HepG2 (cell line): ENCODE results near the gene MAGI1. TPM values are rescaled to one million over a fixed set of nuclear protein-coding genes. Genes with fewer than 3 reads are reported as not detected.

ENCODE experiments used
- ASH2L ChIP-seq: fragments of 300-600, 200-600 bp; sonication (generic); IDR thresholded peaks from 2 replicates; pipeline ENCODE4 v1.7.0; 2017; ENCODE audit warnings: low read depth, mild to moderate bottlenecking, moderate library complexity, mixed read lengths, low read length; ENCODE audit not compliant: insufficient read length
- BRD4 ChIP-seq: sonication (generic); formaldehyde crosslinking; IDR thresholded peaks from 2 replicates; pipeline ENCODE4 v1.4.0; 2020; ENCODE audit warnings: missing genetic modification reagents
- CCAR2 ChIP-seq: fragments of 200-400 bp; formaldehyde crosslinking; optimal IDR thresholded peaks from 2 replicates; pipeline ENCODE3; 2018; ENCODE audit warnings: low read depth, mild to moderate bottlenecking, low read length, moderate library complexity
- FIP1L1 ChIP-seq: fragments of 200-400 bp; formaldehyde crosslinking; IDR thresholded peaks from 2 replicates; pipeline ENCODE4 v1.6.1; 2018; ENCODE audit warnings: low read depth, mild to moderate bottlenecking, low read length, moderate library complexity, borderline replicate concordance; ENCODE audit not compliant: insufficient read depth
- FOXA1 ChIP-seq, 2 experiments: fragments of 450-650 bp in 1 of 2; sonication (generic) in 1 of 2; formaldehyde crosslinking in 1 of 2; IDR thresholded peaks; 2 replicates each; pipeline versions ENCODE4 v1.4.0 to v1.6.1; 2016 to 2020; ENCODE audit warnings: missing genetic modification reagents in 1 of 2
- JUND ChIP-seq: sonication (generic); formaldehyde crosslinking; IDR thresholded peaks from 2 replicates; pipeline ENCODE4 v1.8.0; 2022; ENCODE audit warnings: mild to moderate bottlenecking, missing genetic modification reagents
- KDM3A ChIP-seq: IDR thresholded peaks from 2 replicates; pipeline ENCODE4 v1.6.1; 2018; ENCODE audit warnings: low read depth, missing compliant biosample characterization
- KMT2A ChIP-seq: sonication (generic); formaldehyde crosslinking; IDR thresholded peaks from 2 replicates; pipeline ENCODE4 v1.4.0; 2020; ENCODE audit warnings: missing genetic modification reagents
- SALL1 ChIP-seq: sonication (generic); formaldehyde crosslinking; IDR thresholded peaks from 2 replicates; pipeline ENCODE4 v1.8.0; 2022; ENCODE audit warnings: mild to moderate bottlenecking, missing genetic modification reagents
- SMYD3 ChIP-seq: sonication (generic); formaldehyde crosslinking; IDR thresholded peaks from 2 replicates; pipeline ENCODE4 v1.8.1; 2023; ENCODE audit warnings: mild to moderate bottlenecking, missing genetic modification reagents
- SP5 ChIP-seq: IDR thresholded peaks from 2 replicates; pipeline ENCODE4 v1.6.1; 2016; ENCODE audit warnings: low read depth, borderline replicate concordance
- TBP ChIP-seq: sonication (generic); formaldehyde crosslinking; IDR thresholded peaks from 2 replicates; pipeline ENCODE4 v1.5.0; 2020; ENCODE audit warnings: missing genetic modification reagents
- ZNF101 ChIP-seq: sonication (generic); formaldehyde crosslinking; IDR thresholded peaks from 2 replicates; pipeline ENCODE4 v1.4.0; 2020; ENCODE audit warnings: mild to moderate bottlenecking, low read depth, missing genetic modification reagents, borderline replicate concordance
- ZNF224 ChIP-seq: sonication (generic); formaldehyde crosslinking; IDR thresholded peaks from 2 replicates; pipeline ENCODE4 v1.5.0; 2020; ENCODE audit warnings: mild to moderate bottlenecking, missing genetic modification reagents
- ZNF501 ChIP-seq: sonication (generic); formaldehyde crosslinking; IDR thresholded peaks from 2 replicates; pipeline ENCODE4 v1.5.1; 2020; ENCODE audit warnings: mild to moderate bottlenecking, moderate library complexity, missing genetic modification reagents
- ZNF780A ChIP-seq: sonication (generic); formaldehyde crosslinking; IDR thresholded peaks from 2 replicates; pipeline ENCODE4 v1.8.0; 2022; ENCODE audit warnings: mild to moderate bottlenecking, missing genetic modification reagents, moderate library complexity
- polyA plus RNA-seq, 8 experiments: library from polyadenylated mRNA; depleted of rRNA in 3 of 8; stranded (reverse) in 7 of 8; unstranded in 1 of 8; fragments of >200 nt; fragmentation: Illumina TruSeq in 4 of 8; extraction: Trizol in 4 of 8; gene quantifications; 2 replicates each; pipeline versions ENCODE4 v1.2.1 to v1.2.3, GENCODE V29; 2011 to 2016; ENCODE audit warnings: low read depth in 4 of 8, missing spikeins in 1 of 8, mixed read lengths in 1 of 8; ENCODE audit not compliant: insufficient read depth in 1 of 8
- total RNA-seq, 5 experiments: library from RNA; depleted of rRNA; stranded (reverse); fragments of >200 nt; fragmentation: Illumina TruSeq; extraction: Trizol; gene quantifications; 2 replicates each; pipeline ENCODE4 v1.2.3, GENCODE V29; 2016; ENCODE audit warnings: low read depth in 1 of 5
- TF ChIP-seq, protein P1 (sequence below), 2 experiments: sonication (generic) in 1 of 2; formaldehyde crosslinking in 1 of 2; IDR thresholded peaks; 2 replicates each; pipeline versions ENCODE4 v1.4.0 to v1.6.1; 2016 to 2020; ENCODE audit warnings: borderline replicate concordance in 1 of 2, low read depth in 1 of 2, mild to moderate bottlenecking in 1 of 2, missing genetic modification reagents in 1 of 2
- TF ChIP-seq, protein P2 (sequence below): IDR thresholded peaks from 2 replicates; pipeline ENCODE4 v1.6.1; 2016; ENCODE audit warnings: mild to moderate bottlenecking, missing biosample characterization, missing genetic modification reagents
- TF ChIP-seq, protein P3 (sequence below): IDR thresholded peaks from 2 replicates; pipeline ENCODE4 v1.6.1; 2018; ENCODE audit warnings: missing genetic modification reagents
- TF ChIP-seq, protein P4 (sequence below): sonication (generic); formaldehyde crosslinking; conservative IDR thresholded peaks from 2 replicates; pipeline ENCODE4 v1.8.0; 2022; ENCODE audit warnings: mild to moderate bottlenecking, moderate library complexity, missing genetic modification reagents
- TF ChIP-seq, protein P5 (sequence below): sonication (generic); formaldehyde crosslinking; IDR thresholded peaks from 2 replicates; pipeline ENCODE4 v1.4.0; 2020; ENCODE audit warnings: mild to moderate bottlenecking, missing genetic modification reagents

MAGI1 gene
- total and polyA plus RNA-seq, 2 of the 13 experiments (the other 11 are each of a cell fraction or from before 2014, with no cell fraction given) = 22.2 to 26.0 TPM

DNA sequence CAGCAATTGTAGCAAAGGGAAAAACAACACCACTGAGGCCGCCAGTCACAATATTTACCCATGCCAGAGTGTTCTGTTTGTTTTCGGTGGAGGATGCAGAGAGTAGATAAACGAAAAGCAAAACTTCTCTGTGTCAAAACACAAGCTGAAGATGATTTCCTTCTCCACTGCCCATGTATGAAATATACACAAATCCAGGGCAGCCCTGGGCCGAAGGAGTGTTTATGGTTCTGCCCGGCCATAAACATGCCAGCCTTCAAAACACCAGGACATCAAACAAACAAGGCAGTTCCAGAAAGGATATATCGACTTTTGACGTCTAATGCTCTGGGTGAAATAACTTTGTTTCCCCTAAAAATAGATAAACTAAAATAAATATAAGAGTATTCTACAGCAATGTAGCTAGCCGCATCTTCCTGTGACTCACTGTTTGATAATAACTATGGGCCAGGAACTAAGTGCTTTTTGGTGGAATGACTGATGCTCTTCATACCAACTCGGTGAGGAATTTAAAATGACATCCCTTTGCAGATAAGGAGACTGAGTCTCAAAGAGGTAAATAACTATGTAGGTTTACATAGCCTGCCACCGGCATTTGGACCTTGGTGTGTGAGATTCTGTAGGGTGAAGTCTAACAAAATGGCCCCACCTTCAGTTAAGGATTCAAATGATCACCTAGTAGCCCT is 82.8 kb downstream of the MAGI1 start (continued):
- TF ChIP-seq, protein P1, sequence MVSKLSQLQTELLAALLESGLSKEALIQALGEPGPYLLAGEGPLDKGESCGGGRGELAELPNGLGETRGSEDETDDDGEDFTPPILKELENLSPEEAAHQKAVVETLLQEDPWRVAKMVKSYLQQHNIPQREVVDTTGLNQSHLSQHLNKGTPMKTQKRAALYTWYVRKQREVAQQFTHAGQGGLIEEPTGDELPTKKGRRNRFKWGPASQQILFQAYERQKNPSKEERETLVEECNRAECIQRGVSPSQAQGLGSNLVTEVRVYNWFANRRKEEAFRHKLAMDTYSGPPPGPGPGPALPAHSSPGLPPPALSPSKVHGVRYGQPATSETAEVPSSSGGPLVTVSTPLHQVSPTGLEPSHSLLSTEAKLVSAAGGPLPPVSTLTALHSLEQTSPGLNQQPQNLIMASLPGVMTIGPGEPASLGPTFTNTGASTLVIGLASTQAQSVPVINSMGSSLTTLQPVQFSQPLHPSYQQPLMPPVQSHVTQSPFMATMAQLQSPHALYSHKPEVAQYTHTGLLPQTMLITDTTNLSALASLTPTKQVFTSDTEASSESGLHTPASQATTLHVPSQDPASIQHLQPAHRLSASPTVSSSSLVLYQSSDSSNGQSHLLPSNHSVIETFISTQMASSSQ (IDR thresholded peaks at IDR 0.05; ENCODE audit: low read depth) = 0 out of 2 replicates have a peak, but pooled peaks have one; percentile 6
- TF ChIP-seq, protein P1 (CRISPR knock-in tag; IDR thresholded peaks at IDR 0.05; ENCODE audit: borderline replicate concordance) = no peak; the same call in 1 of the 2 replicates
- TF ChIP-seq FOXA1 (IDR thresholded peaks at IDR 0.05) (no peak), FOXA1 (CRISPR knock-in tag; IDR thresholded peaks at IDR 0.05) (peak; percentile 77), JUND (CRISPR knock-in tag) (no peak), SMYD3 (0 out of 2 replicates have a peak, but pooled peaks have one; percentile 58), ZNF780A (CRISPR knock-in tag) (no peak), BRD4 (CRISPR knock-in tag) (no peak), SALL1 (CRISPR knock-in tag) (0 out of 2 replicates have a peak, but pooled peaks have one; percentile 25), KMT2A (CRISPR knock-in tag) (no peak), FIP1L1 (no peak), TBP (CRISPR knock-in tag) (no peak), ZNF501 (CRISPR knock-in tag) (no peak), CCAR2 (no peak), ZNF224 (CRISPR knock-in tag) (no peak), ZNF101 (CRISPR knock-in tag) (no peak), SP5 (peak; percentile 17; the same call in 1 of the 2 replicates), ASH2L (peak; percentile 69), KDM3A (CRISPR knock-in tag) (no peak)
- TF ChIP-seq, protein P2, sequence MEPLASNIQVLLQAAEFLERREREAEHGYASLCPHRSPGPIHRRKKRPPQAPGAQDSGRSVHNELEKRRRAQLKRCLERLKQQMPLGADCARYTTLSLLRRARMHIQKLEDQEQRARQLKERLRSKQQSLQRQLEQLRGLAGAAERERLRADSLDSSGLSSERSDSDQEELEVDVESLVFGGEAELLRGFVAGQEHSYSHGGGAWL (CRISPR knock-in tag) = no peak
- TF ChIP-seq, protein P3, sequence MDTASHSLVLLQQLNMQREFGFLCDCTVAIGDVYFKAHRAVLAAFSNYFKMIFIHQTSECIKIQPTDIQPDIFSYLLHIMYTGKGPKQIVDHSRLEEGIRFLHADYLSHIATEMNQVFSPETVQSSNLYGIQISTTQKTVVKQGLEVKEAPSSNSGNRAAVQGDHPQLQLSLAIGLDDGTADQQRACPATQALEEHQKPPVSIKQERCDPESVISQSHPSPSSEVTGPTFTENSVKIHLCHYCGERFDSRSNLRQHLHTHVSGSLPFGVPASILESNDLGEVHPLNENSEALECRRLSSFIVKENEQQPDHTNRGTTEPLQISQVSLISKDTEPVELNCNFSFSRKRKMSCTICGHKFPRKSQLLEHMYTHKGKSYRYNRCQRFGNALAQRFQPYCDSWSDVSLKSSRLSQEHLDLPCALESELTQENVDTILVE = 0 out of 2 replicates have a peak, but pooled peaks have one; percentile 23
- TF ChIP-seq, protein P4, sequence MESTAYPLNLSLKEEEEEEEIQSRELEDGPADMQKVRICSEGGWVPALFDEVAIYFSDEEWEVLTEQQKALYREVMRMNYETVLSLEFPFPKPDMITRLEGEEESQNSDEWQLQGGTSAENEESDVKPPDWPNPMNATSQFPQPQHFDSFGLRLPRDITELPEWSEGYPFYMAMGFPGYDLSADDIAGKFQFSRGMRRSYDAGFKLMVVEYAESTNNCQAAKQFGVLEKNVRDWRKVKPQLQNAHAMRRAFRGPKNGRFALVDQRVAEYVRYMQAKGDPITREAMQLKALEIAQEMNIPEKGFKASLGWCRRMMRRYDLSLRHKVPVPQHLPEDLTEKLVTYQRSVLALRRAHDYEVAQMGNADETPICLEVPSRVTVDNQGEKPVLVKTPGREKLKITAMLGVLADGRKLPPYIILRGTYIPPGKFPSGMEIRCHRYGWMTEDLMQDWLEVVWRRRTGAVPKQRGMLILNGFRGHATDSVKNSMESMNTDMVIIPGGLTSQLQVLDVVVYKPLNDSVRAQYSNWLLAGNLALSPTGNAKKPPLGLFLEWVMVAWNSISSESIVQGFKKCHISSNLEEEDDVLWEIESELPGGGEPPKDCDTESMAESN = 0 out of 2 replicates have a peak, but pooled peaks have one; percentile 31
- TF ChIP-seq, protein P5, sequence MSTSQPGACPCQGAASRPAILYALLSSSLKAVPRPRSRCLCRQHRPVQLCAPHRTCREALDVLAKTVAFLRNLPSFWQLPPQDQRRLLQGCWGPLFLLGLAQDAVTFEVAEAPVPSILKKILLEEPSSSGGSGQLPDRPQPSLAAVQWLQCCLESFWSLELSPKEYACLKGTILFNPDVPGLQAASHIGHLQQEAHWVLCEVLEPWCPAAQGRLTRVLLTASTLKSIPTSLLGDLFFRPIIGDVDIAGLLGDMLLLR (CRISPR knock-in tag) = no peak
